Ovary (tissue), 9 donors: Measurements from ENCODE around the gene F7. TPM values are rescaled to one million over a fixed set of nuclear protein-coding genes. Genes with fewer than 3 reads are reported as not detected.

Source experiments
- DNase-seq, 5 donors: peaks; one replicate each; pipeline ENCODE4 v3.0.0-alpha.2; 2019 to 2020
- H3K27ac ChIP-seq, 2 donors: fragments of 200-600 bp; one replicate each; pipeline versions ENCODE4 v1.5.1 to v1.8.0; 2019 to 2022
- H3K27me3 ChIP-seq: fragments of 200-600 bp; one replicate; pipeline ENCODE4 v1.8.0; 2022
- H3K36me3 ChIP-seq: fragments of 200-600 bp; sonication (generic); one replicate; pipeline ENCODE4 v1.5.1; 2019
- H3K4me1 ChIP-seq: one replicate; pipeline ENCODE4 v1.8.1; 2013; ENCODE audit warnings: mild to moderate bottlenecking, moderate library complexity; ENCODE audit not compliant: insufficient read depth
- H3K4me3 ChIP-seq: fragments of 200-600 bp; sonication (generic); one replicate; pipeline ENCODE4 v1.5.1; 2017
- H3K9me3 ChIP-seq, 2 donors: fragments of 200-600 bp in 1 of 2; sonication (generic) in 1 of 2; one replicate each; pipeline versions ENCODE4 v1.5.1 to v1.8.1; 2013 to 2019; ENCODE audit warnings: mild to moderate bottlenecking in 1 of 2, moderate library complexity in 1 of 2
- CTCF ChIP-seq, 3 donors: fragments of 450-650 bp in 2 of 3; fragments of 200-600 bp in 1 of 3; IDR thresholded peaks; one replicate each; pipeline versions ENCODE4 v1.5.1 to v1.8.0; 2016 to 2022; ENCODE audit warnings: antibody characterized with exemption in 3 of 3, mild to moderate bottlenecking in 1 of 3
- EP300 ChIP-seq: sonication (generic); formaldehyde crosslinking; IDR thresholded peaks from one replicate; pipeline ENCODE4 v1.6.1; 2017; ENCODE audit warnings: antibody characterized with exemption
- POLR2A ChIP-seq: fragments of 450-650 bp; IDR thresholded peaks from one replicate; pipeline ENCODE4 v1.6.1; 2017; ENCODE audit warnings: antibody characterized with exemption, mild to moderate bottlenecking, moderate library complexity
- WGBS, 3 donors: extraction: QIAGEN DNeasy Blood & Tissue Kit in 1 of 3; methylation state at CpG; one replicate each; pipeline versions ENCODE4 v1.1.5 to v1.1.7; 2013 to 2017; 5-methylcytosine and 5-hydroxymethylcytosine counted together
- intact Hi-C, 4 donors: fragments of 100-400 bp; cut with DNase I; formaldehyde crosslinking; loops; one replicate each; pipeline versions ENCODE4 v1.11.0 to v1.15.1; 2022 to 2023
- polyA plus RNA-seq, 2 donors: library from polyadenylated mRNA; stranded (reverse); fragments of 200-250 nt in 1 of 2; fragments of 350-450 nt in 1 of 2; fragmentation: Illumina TruSeq in 1 of 2; extraction: RNeasy Lipid Tissue Mini Kit (QIAGEN cat#74804) in 1 of 2; gene quantifications; one replicate each; pipeline ENCODE4 v1.2.3, GENCODE V29; 2013 to 2014
- total RNA-seq, 7 donors: library from RNA; depleted of rRNA in 2 of 7; stranded (reverse); fragments of >200 nt in 2 of 7; fragmentation: NEBNext Ultra II Directional in 3 of 7; extraction: Animal tissue kit (Norgen Biotek cat#: 25700) in 3 of 7; gene quantifications; one replicate each; pipeline versions ENCODE4 v1.1.0 to v1.2.4, GENCODE V29; 2016 to 2023
- donor health status: DM: no; HTN: no; CAD: no; lungs with moderate emphysema.
- donor health status: DM: no; HTN: no; CAD: no.
- donor health status: Bipolar disorder and iron deficiency.
- donor health status: DM: yes; HTN: yes; CAD: no.
- donor health status: DM: no; HTN: no; CAD: no.
- donor health status: DM: yes; HTN: yes; CAD: no.

The F7 gene
- total and polyA plus RNA-seq, 9 donors: 0.11 to 2.1 (median 0.35) TPM; not detected in 2

DNA sequence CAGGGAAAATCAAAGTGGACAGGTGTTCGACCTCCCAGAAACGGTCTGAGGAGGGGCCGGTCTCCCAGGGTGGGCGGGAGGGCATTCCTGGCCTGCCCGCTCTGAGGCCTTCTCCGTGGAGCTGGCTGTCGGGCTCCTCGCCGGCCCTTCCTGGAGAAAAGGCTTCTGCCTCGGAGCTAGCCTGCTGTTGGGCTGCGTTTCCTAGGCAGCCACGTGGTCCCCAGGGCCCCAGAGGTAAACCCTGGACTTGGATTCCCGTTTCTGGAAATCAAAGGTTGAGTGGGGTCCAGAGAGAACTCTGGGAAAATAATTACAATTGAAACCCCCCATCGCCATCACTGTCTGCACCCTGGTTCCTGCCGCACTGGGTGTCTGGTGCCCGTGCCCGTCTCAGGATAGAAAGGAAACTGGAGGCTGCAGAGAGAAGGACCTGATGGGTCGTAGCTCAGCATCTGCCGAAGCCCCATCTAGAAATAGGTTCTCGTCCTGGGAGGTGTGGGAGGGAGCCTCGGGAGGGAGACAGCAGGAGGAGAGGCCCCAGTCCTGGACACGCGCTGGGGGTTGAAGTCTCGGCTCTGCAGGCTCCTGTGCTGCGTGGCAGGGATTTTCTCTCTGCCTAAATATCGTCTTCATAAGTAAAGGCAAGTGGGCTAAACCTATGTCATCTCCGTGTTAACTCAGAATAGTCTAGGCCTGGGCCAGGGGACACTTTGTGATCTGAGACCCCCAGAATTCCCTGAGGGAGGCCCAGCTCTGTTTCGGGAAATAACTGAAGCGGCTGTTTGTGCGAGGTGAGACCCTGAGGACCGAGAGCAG is 45.2 kb downstream of the F7 start:
- no peaks in the 10 kb centered on the region for H3K36me3 ChIP-seq
- H3K27ac ChIP-seq: no peak overlapping the region
- TF ChIP-seq CTCF (IDR thresholded peaks at IDR 0.05) (no peak), EP300 (no peak), POLR2A (no peak)
- H3K9me3 ChIP-seq: no peaks in the 10 kb centered on the region
- no peaks in the 10 kb centered on the region for H3K27me3 ChIP-seq
- no peak overlapping the region for H3K4me3 ChIP-seq
- no peak for DNase-seq
- 91 to 92% (median 91%) methylated on average over 31 of the region's 31 CpGs for WGBS, 3 donors
- peaks cover 5% of the 10 kb centered on the region for H3K4me1 ChIP-seq
- intact Hi-C loops: loop anchor here in 1 of 4 donors (10.0 kb wide), 2 partner anchors 54 to 214 kb away; partner anchors contain the start of genes CUL4A, GRTP1 and PCID2

DNA sequence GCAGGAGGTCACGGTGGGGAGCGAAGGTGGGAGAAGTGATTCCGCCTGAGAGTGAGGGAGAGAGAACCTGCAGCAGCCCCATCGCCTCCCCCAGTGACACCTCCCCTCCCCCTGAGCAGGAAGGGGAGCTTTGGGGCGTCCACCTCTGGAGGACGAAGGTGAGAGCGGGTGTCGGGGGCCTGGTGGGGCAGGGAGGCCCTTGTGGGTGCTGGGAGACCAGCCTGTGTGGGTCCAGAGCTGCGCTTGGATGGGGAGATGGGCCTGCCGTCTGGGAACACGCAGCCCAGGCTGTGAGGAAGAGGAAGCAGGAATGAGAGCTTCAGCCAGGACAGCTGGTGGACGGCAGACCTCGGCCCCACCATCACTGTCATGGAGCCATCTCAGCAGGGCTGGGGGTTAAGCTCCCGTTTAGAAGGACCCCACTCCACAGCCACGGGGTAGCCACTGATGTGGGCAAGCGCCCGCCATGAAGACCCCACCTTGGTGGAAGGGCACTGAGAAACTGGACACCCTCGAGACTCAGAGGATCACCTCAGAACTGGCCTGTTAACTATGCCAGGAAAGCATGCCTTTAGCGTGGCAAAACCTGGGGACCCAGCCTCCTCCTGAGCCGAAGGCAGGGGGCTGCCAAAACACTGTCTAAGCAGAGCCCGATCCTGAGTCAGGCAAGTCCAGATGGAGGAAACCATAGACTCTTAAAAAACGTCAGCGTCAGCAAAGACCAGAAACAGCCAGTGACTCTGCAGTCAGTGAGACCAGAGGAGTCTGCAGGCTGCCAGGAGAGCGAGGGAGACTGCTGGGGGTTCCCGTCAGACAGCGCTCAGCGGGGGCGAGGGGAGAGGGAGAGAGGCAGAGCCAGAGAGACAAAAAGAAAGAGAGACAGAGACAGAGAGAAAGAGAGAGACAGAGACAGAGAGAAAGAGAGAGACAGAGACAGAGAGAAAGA is 46.4 kb downstream of the F7 start:
- peaks cover 5% of the 10 kb centered on the region for H3K4me1 ChIP-seq
- no peak overlapping the region for H3K27ac ChIP-seq
- no peak overlapping the region for H3K4me3 ChIP-seq
- peak in 3 of 5 donors; percentile 27 to 46 (median 31) for DNase-seq
- H3K27me3 ChIP-seq: no peaks in the 10 kb centered on the region
- intact Hi-C loops: loop anchor here in 1 of 4 donors (10.0 kb wide), 2 partner anchors 53 to 213 kb away; partner anchors contain the start of genes CUL4A, GRTP1 and PCID2
- H3K36me3 ChIP-seq: no peaks in the 10 kb centered on the region
- H3K9me3 ChIP-seq: no peaks in the 10 kb centered on the region
- WGBS, 3 donors: 56 to 65% (median 59%) methylated on average over 28 of the region's 28 CpGs
- no peak for TF ChIP-seq EP300
- TF ChIP-seq CTCF (IDR thresholded peaks at IDR 0.05): no peak

DNA sequence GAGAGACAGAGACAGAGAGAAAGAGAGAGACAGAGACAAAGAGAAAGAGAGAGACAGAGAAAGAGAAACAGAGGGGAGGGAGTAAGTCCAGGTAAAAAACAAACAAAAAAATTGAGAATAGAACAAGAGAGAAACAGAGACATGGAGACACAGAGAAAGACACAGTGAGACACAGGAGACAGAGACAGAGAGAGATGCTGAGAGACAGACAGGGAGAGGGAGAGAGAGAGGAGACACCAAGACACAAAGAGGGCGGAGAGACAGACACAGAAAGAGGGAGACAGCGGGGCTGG is 47.0 kb downstream of the F7 start:
- WGBS, 3 donors: 18 to 28% (median 23%) methylated on average over 2 of the region's 2 CpGs
- H3K36me3 ChIP-seq: no peaks in the 10 kb centered on the region
- peaks cover 5% of the 10 kb centered on the region for H3K4me1 ChIP-seq
- intact Hi-C loops: loop anchor here in 1 of 4 donors (10.0 kb wide), 2 partner anchors 52 to 212 kb away; partner anchors contain the start of genes CUL4A, GRTP1 and PCID2
- peak overlapping the region in 1 of 2 donors; percentile 51 for H3K27ac ChIP-seq
- DNase-seq: no peak
- no peaks in the 10 kb centered on the region for H3K27me3 ChIP-seq
- peak overlapping the region; percentile 38 for H3K4me3 ChIP-seq
- no peaks in the 10 kb centered on the region for H3K9me3 ChIP-seq
- TF ChIP-seq POLR2A (no peak), EP300 (no peak), CTCF (IDR thresholded peaks at IDR 0.05) (no peak)
